ENCODE results near the gene STK32B. TPM values are rescaled to one million over a fixed set of nuclear protein-coding genes. Genes with fewer than 3 reads are reported as not detected.

Gene STK32B
- total and polyA plus RNA-seq, 2 donors (not counting 3 experiments of a cell fraction or from before 2014, with no cell fraction given): 5.6 to 7.8 TPM

- no peak for TF ChIP-seq CTCF (IDR thresholded peaks at IDR 0.05; ENCODE audit: extremely low read depth in 1 of 2, insufficient read depth in 1 of 2, low read depth in 1 of 2, low read length in 2 of 2)
- no peak for TF ChIP-seq MYC (IDR thresholded peaks at IDR 0.05; ENCODE audit: low read depth, low read length)
- TF ChIP-seq GATA2 (IDR thresholded peaks at IDR 0.05; ENCODE audit: insufficient read depth, insufficient read length, low read depth, low read length): no peak
- TF ChIP-seq POLR2A (IDR thresholded peaks at IDR 0.05; ENCODE audit: low read depth, low read length): no peak
- TF ChIP-seq MAX (IDR thresholded peaks at IDR 0.05; ENCODE audit: insufficient read depth, insufficient read length): no peak
- no peak for TF ChIP-seq POLR2AphosphoS5 (IDR thresholded peaks at IDR 0.05; ENCODE audit: insufficient read depth, low read depth, low read length)
- TF ChIP-seq FOS (IDR thresholded peaks at IDR 0.05; ENCODE audit: borderline replicate concordance, insufficient read depth, low read length): no peak
- TF ChIP-seq JUN (IDR thresholded peaks at IDR 0.05; ENCODE audit: borderline replicate concordance, insufficient read depth, insufficient read length, low read depth): no peak
- no peak for TF ChIP-seq EZH2 (IDR thresholded peaks at IDR 0.05; ENCODE audit: borderline replicate concordance, low read depth, low read length, severe bottlenecking)
- intact Hi-C loops (cut with micrococcal nuclease) (loop anchor here (10.0 kb wide), 1 partner anchor 661 kb away; no protein-coding TSS in a partner anchor), dilution Hi-C loops (cut with MboI; ENCODE audit: extremely low pct_ligation_motif_present, low sequenced_read_pairs) (no loop called here)
- no TSS peak for BruUV-seq (replicated peaks)
- Histone ChIP-seq H3K9me1 (replicated peaks; ENCODE audit: control insufficient read depth, extremely low read depth, insufficient read depth, low read length) (no peaks in the 10 kb centered on the region), H3K27ac (ENCODE audit: insufficient read depth, low read depth, low read length) (no peak overlapping the region), H3K27me3 (ENCODE audit: control insufficient read depth in 2 of 2, insufficient read depth in 2 of 2, low read length in 2 of 2) (peaks cover 2 to 4% of the 10 kb centered on the region in 2 experiments), H4K20me1 (replicated peaks; ENCODE audit: control insufficient read depth, extremely low read depth, insufficient read depth, low read length) (no peaks in the 10 kb centered on the region), H3K79me2 (ENCODE audit: control insufficient read depth, insufficient read depth, low read length) (no peaks in the 10 kb centered on the region), H3K36me3 (ENCODE audit: control insufficient read depth in 2 of 2, extremely low read depth in 1 of 2, insufficient read depth in 2 of 2, low read length in 2 of 2) (no peaks in the 10 kb centered on the region), H3K9ac (replicated peaks; ENCODE audit: extremely low read depth, insufficient read depth, low read length) (no peak overlapping the region), H3K4me3 (replicated peaks in 1 of 3; ENCODE audit: insufficient read depth in 1 of 3, low read depth in 1 of 3, low read length in 3 of 3) (no peak overlapping the region), H3K4me2 (ENCODE audit: insufficient read depth, low read length) (no peak overlapping the region), H3K4me1 (ENCODE audit: control insufficient read depth, extremely low read depth, insufficient read depth, low read length) (no peaks in the 10 kb centered on the region), H3K9me3 (replicated peaks; ENCODE audit: control insufficient read depth, insufficient read depth, low read length) (no peaks in the 10 kb centered on the region), H2AFZ (ENCODE audit: low read depth, low read length) (no peak overlapping the region)
- CTCF ChIA-PET: no interaction called here
- FAIRE-seq: no peak
- POLR2A ChIA-PET: no interaction called here
- no peak for DNase-seq (ENCODE audit: low read depth, low spot score)
Measured at GRCh38 chr4:5146248-5146647, 95.0 kb downstream of the STK32B start.

Measured in endothelial cell of umbilical vein (primary cell).